K562 (cell line): Measurements from ENCODE around the gene AQP9. TPM values are rescaled to one million over a fixed set of nuclear protein-coding genes. Genes with fewer than 3 reads are reported as not detected.

Experiments used
- ATF7 ChIP-seq: fragments of 450-650 bp; IDR thresholded peaks from 2 replicates; pipeline ENCODE4 v1.7.1; 2014; ENCODE audit warnings: mild to moderate bottlenecking, moderate library complexity
- CHD7 ChIP-seq: fragments of 200-600 bp; sonication (generic); IDR thresholded peaks from one replicate; pipeline ENCODE4 v1.6.1; 2012; ENCODE audit warnings: mild to moderate bottlenecking, low read depth, low read length, inconsistent platforms
- FOXK1 ChIP-seq: sonication (generic); formaldehyde crosslinking; IDR thresholded peaks from 2 replicates; pipeline ENCODE4 v1.8.0; 2022; ENCODE audit warnings: missing genetic modification reagents, mild to moderate bottlenecking, borderline replicate concordance
- MEF2D ChIP-seq: conservative IDR thresholded peaks from 2 replicates; pipeline ENCODE4 v1.6.1; 2016; ENCODE audit warnings: low read depth, missing genetic modification characterization, missing compliant biosample characterization
- MYC ChIP-seq, 2 experiments: fragments of 250-450 bp in 1 of 2; sonication (Bioruptor Pico) in 1 of 2; IDR thresholded peaks; 2 replicates each; pipeline versions ENCODE4 v1.5.1 to v1.6.1; 2012 to 2021; ENCODE audit warnings: low read depth in 2 of 2, borderline replicate concordance in 1 of 2, improper control_type of control experiment in 1 of 2, low read length in 1 of 2, mild to moderate bottlenecking in 1 of 2, moderate library complexity in 1 of 2
- SMARCB1 ChIP-seq: IDR thresholded peaks from 2 replicates; pipeline ENCODE4 v1.6.1; 2011; ENCODE audit warnings: improper control_type of control experiment, low read depth; ENCODE audit not compliant: insufficient read length
- TCF3 ChIP-seq: sonication (generic); formaldehyde crosslinking; IDR thresholded peaks from 2 replicates; pipeline ENCODE4 v1.4.0; 2020; ENCODE audit warnings: mild to moderate bottlenecking, missing genetic modification reagents
- ZFP30 ChIP-seq: fragments of 250-450 bp; sonication (Bioruptor Pico); IDR thresholded peaks from 2 replicates; pipeline ENCODE4 v1.8.0; 2022; ENCODE audit warnings: moderate library complexity, mild to moderate bottlenecking, inconsistent platforms, borderline replicate concordance
- ZNF384 ChIP-seq: IDR thresholded peaks from 2 replicates; pipeline ENCODE4 v1.6.1; 2012; ENCODE audit warnings: low read depth, low read length, improper control_type of control experiment
- polyA plus RNA-seq, 8 experiments: library from polyadenylated mRNA; depleted of rRNA in 4 of 8; stranded (reverse) in 5 of 8; unstranded in 3 of 8; fragments of >200 nt; fragmentation: Nextera tagmentation in 2 of 8; fragmentation: Illumina TruSeq in 1 of 8; extraction: Ambion mirVana in 2 of 8; extraction: Trizol in 1 of 8; gene quantifications; 2 replicates each; pipeline versions ENCODE4 v1.2.1 to v1.2.3, GENCODE V29; 2011 to 2014; ENCODE audit warnings: inconsistent platforms in 1 of 8, missing spikeins in 1 of 8
- total RNA-seq, 7 experiments: library from RNA; depleted of rRNA in 6 of 7; stranded (reverse); fragments of >200 nt in 6 of 7; fragmentation: Illumina TruSeq in 2 of 7; extraction: Trizol in 2 of 7; gene quantifications; 2 replicates each; pipeline versions ENCODE4 v1.2.1 to v1.2.3, GENCODE V29; 2011 to 2021; ENCODE audit warnings: low replicate concordance in 1 of 7
- TF ChIP-seq, protein P1 (sequence below): fragments of 450-650 bp; IDR thresholded peaks from 2 replicates; pipeline ENCODE4 v1.6.1; 2016; ENCODE audit warnings: borderline replicate concordance

The AQP9 gene
- total and polyA plus RNA-seq, 9 of the 15 experiments (the other 6 are each of a cell fraction or from before 2014, with no cell fraction given): 0.04 to 0.33 (median 0.07) TPM; not detected in 4

GRCh38 chr15:58110999-58111717 lies 27.0 kb upstream of the AQP9 start (continued):
- TF ChIP-seq SMARCB1: no peak
- no peak for TF ChIP-seq ZFP30 (CRISPR knock-in tag)
- TF ChIP-seq CHD7: no peak
- no peak for TF ChIP-seq FOXK1 (CRISPR knock-in tag)
- TF ChIP-seq, protein P1, sequence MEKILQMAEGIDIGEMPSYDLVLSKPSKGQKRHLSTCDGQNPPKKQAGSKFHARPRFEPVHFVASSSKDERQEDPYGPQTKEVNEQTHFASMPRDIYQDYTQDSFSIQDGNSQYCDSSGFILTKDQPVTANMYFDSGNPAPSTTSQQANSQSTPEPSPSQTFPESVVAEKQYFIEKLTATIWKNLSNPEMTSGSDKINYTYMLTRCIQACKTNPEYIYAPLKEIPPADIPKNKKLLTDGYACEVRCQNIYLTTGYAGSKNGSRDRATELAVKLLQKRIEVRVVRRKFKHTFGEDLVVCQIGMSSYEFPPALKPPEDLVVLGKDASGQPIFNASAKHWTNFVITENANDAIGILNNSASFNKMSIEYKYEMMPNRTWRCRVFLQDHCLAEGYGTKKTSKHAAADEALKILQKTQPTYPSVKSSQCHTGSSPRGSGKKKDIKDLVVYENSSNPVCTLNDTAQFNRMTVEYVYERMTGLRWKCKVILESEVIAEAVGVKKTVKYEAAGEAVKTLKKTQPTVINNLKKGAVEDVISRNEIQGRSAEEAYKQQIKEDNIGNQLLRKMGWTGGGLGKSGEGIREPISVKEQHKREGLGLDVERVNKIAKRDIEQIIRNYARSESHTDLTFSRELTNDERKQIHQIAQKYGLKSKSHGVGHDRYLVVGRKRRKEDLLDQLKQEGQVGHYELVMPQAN: peak; percentile 70
- peak; percentile 89 for TF ChIP-seq TCF3 (CRISPR knock-in tag)
- TF ChIP-seq ATF7: peak; percentile 72
- peak; percentile 67; the same call in 1 of the 2 replicates for TF ChIP-seq MYC (IDR thresholded peaks at IDR 0.05; ENCODE audit: low read depth, low read length)
- no peak for TF ChIP-seq MYC (CRISPR knock-in tag; IDR thresholded peaks at IDR 0.05; ENCODE audit: borderline replicate concordance, low read depth)
- peak; percentile 73 for TF ChIP-seq MEF2D (tag)
- peak; percentile 87 for TF ChIP-seq ZNF384
